ENCODE data around the gene PRPF18. TPM values are rescaled to one million over a fixed set of nuclear protein-coding genes. Genes with fewer than 3 reads are reported as not detected.

PRPF18 gene
- polyA plus RNA-seq, 4 donors: 19.5 to 28.2 (median 22.6) TPM

GRCh38 chr10:13637303-13637856 lies 50.6 kb downstream of the PRPF18 start:
- H3K4me1 ChIP-seq (ENCODE audit: control insufficient read depth in 3 of 3, insufficient read depth in 2 of 3, low read depth in 1 of 3, low read length in 2 of 3): no peaks in the 10 kb centered on the region
- no peaks in the 10 kb centered on the region for H3K27me3 ChIP-seq (ENCODE audit: control insufficient read depth in 3 of 3, insufficient read depth in 3 of 3, low read length in 3 of 3)
- peaks cover 4 to 12% (median 9%) of the 10 kb centered on the region in 3 donors for H3K36me3 ChIP-seq (ENCODE audit: control insufficient read depth in 3 of 3, insufficient read depth in 2 of 3, low read depth in 1 of 3, low read length in 3 of 3)
- H3K27ac ChIP-seq (ENCODE audit: low read depth in 1 of 3, low read length in 2 of 3): no peak overlapping the region
- FAIRE-seq (no peak), DNase-seq (no peak)
- WGBS, 3 donors: 81 to 91% (median 89%) methylated on average over 1 of the region's 1 CpG
- no peak overlapping the region for H3K4me3 ChIP-seq (ENCODE audit: low read depth in 1 of 3, low read length in 3 of 3)
- H3K9me3 ChIP-seq (ENCODE audit: control insufficient read depth in 2 of 2, insufficient read depth in 1 of 2, low read depth in 1 of 2, low read length in 1 of 2): peaks cover 0 to 5% of the 10 kb centered on the region in 2 donors

GRCh38 chr10:13637894-13638293 lies 51.1 kb downstream of the PRPF18 start:
- FAIRE-seq: no peak
- H3K27me3 ChIP-seq (ENCODE audit: control insufficient read depth in 3 of 3, insufficient read depth in 3 of 3, low read length in 3 of 3): no peaks in the 10 kb centered on the region

GRCh38 chr10:13642293-13642692 lies 55.5 kb downstream of the PRPF18 start:
- DNase-seq: no peak
- no peak for FAIRE-seq
- Histone ChIP-seq H3K27ac (ENCODE audit: low read depth in 1 of 3, low read length in 2 of 3) (no peak overlapping the region), H3K4me1 (ENCODE audit: control insufficient read depth in 3 of 3, insufficient read depth in 2 of 3, low read depth in 1 of 3, low read length in 2 of 3) (no peaks in the 10 kb centered on the region), H3K36me3 (ENCODE audit: control insufficient read depth in 3 of 3, insufficient read depth in 2 of 3, low read depth in 1 of 3, low read length in 3 of 3) (peaks cover 10 to 34% (median 14%) of the 10 kb centered on the region in 3 donors), H3K9me3 (ENCODE audit: control insufficient read depth in 2 of 2, insufficient read depth in 1 of 2, low read depth in 1 of 2, low read length in 1 of 2) (peaks cover 0 to 10% of the 10 kb centered on the region in 2 donors), H3K4me3 (ENCODE audit: low read depth in 1 of 3, low read length in 3 of 3) (no peak overlapping the region), H3K27me3 (ENCODE audit: control insufficient read depth in 3 of 3, insufficient read depth in 3 of 3, low read length in 3 of 3) (no peaks in the 10 kb centered on the region)
- 98 to 99% (median 99%) methylated on average over 2 of the region's 2 CpGs for WGBS, 3 donors

More at GRCh38 chr10:13637894-13638293, 51.1 kb downstream of the PRPF18 start:
- peaks cover 4 to 13% (median 12%) of the 10 kb centered on the region in 3 donors for H3K36me3 ChIP-seq (ENCODE audit: control insufficient read depth in 3 of 3, insufficient read depth in 2 of 3, low read depth in 1 of 3, low read length in 3 of 3)
- peaks cover 0 to 9% of the 10 kb centered on the region in 2 donors for H3K9me3 ChIP-seq (ENCODE audit: control insufficient read depth in 2 of 2, insufficient read depth in 1 of 2, low read depth in 1 of 2, low read length in 1 of 2)
- no peak overlapping the region for H3K27ac ChIP-seq (ENCODE audit: low read depth in 1 of 3, low read length in 2 of 3)
- WGBS, 3 donors: 85 to 97% (median 93%) methylated on average over 5 of the region's 5 CpGs
- H3K4me3 ChIP-seq (ENCODE audit: low read depth in 1 of 3, low read length in 3 of 3): no peak overlapping the region
- DNase-seq: no peak
- no peaks in the 10 kb centered on the region for H3K4me1 ChIP-seq (ENCODE audit: control insufficient read depth in 3 of 3, insufficient read depth in 2 of 3, low read depth in 1 of 3, low read length in 2 of 3)

DNA sequence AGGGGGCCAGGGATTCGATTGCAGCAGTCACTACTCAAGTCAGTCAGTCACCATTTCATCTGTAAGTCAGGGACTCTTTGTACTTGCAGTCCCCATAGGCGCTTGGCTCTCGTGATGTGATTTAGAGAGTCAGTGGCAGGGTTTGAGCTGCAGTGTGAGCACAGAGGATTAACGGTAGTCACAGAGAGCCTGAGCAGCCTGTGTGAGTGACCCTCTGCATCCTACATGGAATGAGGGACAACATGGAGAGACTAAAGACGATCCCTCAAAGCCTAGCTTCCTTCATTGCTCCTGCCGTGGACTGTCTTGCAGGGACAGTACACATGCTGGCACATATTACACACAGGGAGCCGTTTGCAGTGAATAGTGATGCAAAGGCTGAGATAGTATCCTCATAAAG lies 56.3 kb downstream of the PRPF18 start:
- Histone ChIP-seq H3K9me3 (ENCODE audit: control insufficient read depth in 2 of 2, insufficient read depth in 1 of 2, low read depth in 1 of 2, low read length in 1 of 2) (peaks cover 0 to 10% of the 10 kb centered on the region in 2 donors), H3K4me3 (ENCODE audit: low read depth in 1 of 3, low read length in 3 of 3) (no peak overlapping the region), H3K36me3 (ENCODE audit: control insufficient read depth in 3 of 3, insufficient read depth in 2 of 3, low read depth in 1 of 3, low read length in 3 of 3) (peaks cover 10 to 35% (median 18%) of the 10 kb centered on the region in 3 donors), H3K4me1 (ENCODE audit: control insufficient read depth in 3 of 3, insufficient read depth in 2 of 3, low read depth in 1 of 3, low read length in 2 of 3) (no peaks in the 10 kb centered on the region), H3K27me3 (ENCODE audit: control insufficient read depth in 3 of 3, insufficient read depth in 3 of 3, low read length in 3 of 3) (no peaks in the 10 kb centered on the region), H3K27ac (ENCODE audit: low read depth in 1 of 3, low read length in 2 of 3) (no peak overlapping the region)
- DNase-seq: no peak
- WGBS, 3 donors: 85 to 92% (median 87%) methylated on average over 7 of the region's 7 CpGs
- FAIRE-seq: no peak

DNA sequence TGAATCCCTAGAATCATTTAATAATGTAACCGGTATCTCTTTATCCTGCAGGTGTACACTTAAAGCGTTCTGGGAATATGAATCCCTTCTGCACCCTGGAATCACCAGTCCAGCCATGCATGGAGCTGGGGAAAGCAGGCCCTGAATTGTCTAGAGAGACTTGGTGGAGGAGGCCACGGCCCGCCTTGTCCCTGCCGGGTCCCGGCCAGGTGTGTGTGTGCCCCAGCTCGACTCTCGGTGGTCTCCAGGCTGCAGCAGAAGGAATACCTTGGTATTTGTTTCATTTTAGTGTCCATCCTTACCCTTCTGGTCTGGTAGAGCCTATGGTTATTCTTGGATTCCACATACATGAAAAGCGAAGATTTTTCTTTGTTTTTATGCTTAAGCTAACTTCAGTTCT lies 58.1 kb downstream of the PRPF18 start:
- peaks cover 0 to 10% of the 10 kb centered on the region in 2 donors for H3K9me3 ChIP-seq (ENCODE audit: control insufficient read depth in 2 of 2, insufficient read depth in 1 of 2, low read depth in 1 of 2, low read length in 1 of 2)
- H3K4me1 ChIP-seq (ENCODE audit: control insufficient read depth in 3 of 3, insufficient read depth in 2 of 3, low read depth in 1 of 3, low read length in 2 of 3): no peaks in the 10 kb centered on the region
- DNase-seq (no peak), FAIRE-seq (no peak)
- H3K36me3 ChIP-seq (ENCODE audit: control insufficient read depth in 3 of 3, insufficient read depth in 2 of 3, low read depth in 1 of 3, low read length in 3 of 3): peaks cover 13 to 37% (median 13%) of the 10 kb centered on the region in 3 donors
- no peak overlapping the region for H3K27ac ChIP-seq (ENCODE audit: low read depth in 1 of 3, low read length in 2 of 3)
- no peaks in the 10 kb centered on the region for H3K27me3 ChIP-seq (ENCODE audit: control insufficient read depth in 3 of 3, insufficient read depth in 3 of 3, low read length in 3 of 3)
- no peak overlapping the region for H3K4me3 ChIP-seq (ENCODE audit: low read depth in 1 of 3, low read length in 3 of 3)
- 95 to 99% (median 98%) methylated on average over 9 of the region's 9 CpGs for WGBS, 3 donors

DNA sequence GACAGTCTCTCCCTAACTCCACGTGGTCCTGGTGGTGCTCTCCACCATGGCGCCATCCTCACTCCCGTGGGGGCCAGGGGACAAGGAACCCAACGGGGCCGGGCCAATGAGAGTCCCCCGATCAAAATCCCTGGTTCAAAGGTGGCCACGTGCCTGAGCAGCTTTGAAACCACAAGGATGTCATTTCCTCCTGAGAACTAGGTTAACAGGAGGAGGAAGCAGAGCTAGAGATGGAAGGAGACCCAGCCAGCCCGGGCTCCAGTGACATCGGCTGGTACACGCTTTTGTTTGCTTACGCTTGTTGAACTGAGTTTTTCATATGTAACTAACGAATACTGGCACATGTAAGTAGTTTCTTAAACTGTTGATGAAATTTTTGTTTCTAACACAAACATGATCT lies 61.7 kb downstream of the PRPF18 start:
- no peak for FAIRE-seq
- H3K27me3 ChIP-seq (ENCODE audit: control insufficient read depth in 3 of 3, insufficient read depth in 3 of 3, low read length in 3 of 3): no peaks in the 10 kb centered on the region
- H3K4me3 ChIP-seq (ENCODE audit: low read depth in 1 of 3, low read length in 3 of 3): no peak overlapping the region
- no peak for DNase-seq
- WGBS, 3 donors: 81 to 94% (median 84%) methylated on average over 12 of the region's 12 CpGs
- no peak overlapping the region for H3K27ac ChIP-seq (ENCODE audit: low read depth in 1 of 3, low read length in 2 of 3)
- H3K9me3 ChIP-seq (ENCODE audit: control insufficient read depth in 2 of 2, insufficient read depth in 1 of 2, low read depth in 1 of 2, low read length in 1 of 2): no peaks in the 10 kb centered on the region
- peaks cover 14 to 47% (median 15%) of the 10 kb centered on the region in 3 donors for H3K36me3 ChIP-seq (ENCODE audit: control insufficient read depth in 3 of 3, insufficient read depth in 2 of 3, low read depth in 1 of 3, low read length in 3 of 3)
- no peaks in the 10 kb centered on the region for H3K4me1 ChIP-seq (ENCODE audit: control insufficient read depth in 3 of 3, insufficient read depth in 2 of 3, low read depth in 1 of 3, low read length in 2 of 3)

- Histone ChIP-seq H3K27me3 (ENCODE audit: control insufficient read depth in 3 of 3, insufficient read depth in 3 of 3, low read length in 3 of 3) (no peaks in the 10 kb centered on the region), H3K36me3 (ENCODE audit: control insufficient read depth in 3 of 3, insufficient read depth in 2 of 3, low read depth in 1 of 3, low read length in 3 of 3) (peaks cover 14 to 57% (median 15%) of the 10 kb centered on the region in 3 donors), H3K9me3 (ENCODE audit: control insufficient read depth in 2 of 2, insufficient read depth in 1 of 2, low read depth in 1 of 2, low read length in 1 of 2) (no peaks in the 10 kb centered on the region), H3K4me1 (ENCODE audit: control insufficient read depth in 3 of 3, insufficient read depth in 2 of 3, low read depth in 1 of 3, low read length in 2 of 3) (no peaks in the 10 kb centered on the region), H3K27ac (ENCODE audit: low read depth in 1 of 3, low read length in 2 of 3) (no peak overlapping the region), H3K4me3 (ENCODE audit: low read depth in 1 of 3, low read length in 3 of 3) (no peak overlapping the region)
- DNase-seq (no peak), FAIRE-seq (no peak)
- WGBS, 3 donors: 75 to 79% (median 78%) methylated on average over 5 of the region's 5 CpGs
Measured at GRCh38 chr10:13649844-13650520, 63.2 kb downstream of the PRPF18 start.

GRCh38 chr10:13650961-13651360 lies 64.2 kb downstream of the PRPF18 start:
- DNase-seq (no peak), FAIRE-seq (no peak)
- Histone ChIP-seq H3K27me3 (ENCODE audit: control insufficient read depth in 3 of 3, insufficient read depth in 3 of 3, low read length in 3 of 3) (no peaks in the 10 kb centered on the region), H3K27ac (ENCODE audit: low read depth in 1 of 3, low read length in 2 of 3) (no peak overlapping the region), H3K36me3 (ENCODE audit: control insufficient read depth in 3 of 3, insufficient read depth in 2 of 3, low read depth in 1 of 3, low read length in 3 of 3) (peaks cover 11 to 54% (median 16%) of the 10 kb centered on the region in 3 donors), H3K4me3 (ENCODE audit: low read depth in 1 of 3, low read length in 3 of 3) (no peak overlapping the region), H3K4me1 (ENCODE audit: control insufficient read depth in 3 of 3, insufficient read depth in 2 of 3, low read depth in 1 of 3, low read length in 2 of 3) (no peaks in the 10 kb centered on the region), H3K9me3 (ENCODE audit: control insufficient read depth in 2 of 2, insufficient read depth in 1 of 2, low read depth in 1 of 2, low read length in 1 of 2) (no peaks in the 10 kb centered on the region)
- 73 to 84% (median 79%) methylated on average over 5 of the region's 5 CpGs for WGBS, 3 donors

Measured in small intestine (tissue), 7 donors.